ENCODE results near the gene RITA1.

Gene RITA1

DNA sequence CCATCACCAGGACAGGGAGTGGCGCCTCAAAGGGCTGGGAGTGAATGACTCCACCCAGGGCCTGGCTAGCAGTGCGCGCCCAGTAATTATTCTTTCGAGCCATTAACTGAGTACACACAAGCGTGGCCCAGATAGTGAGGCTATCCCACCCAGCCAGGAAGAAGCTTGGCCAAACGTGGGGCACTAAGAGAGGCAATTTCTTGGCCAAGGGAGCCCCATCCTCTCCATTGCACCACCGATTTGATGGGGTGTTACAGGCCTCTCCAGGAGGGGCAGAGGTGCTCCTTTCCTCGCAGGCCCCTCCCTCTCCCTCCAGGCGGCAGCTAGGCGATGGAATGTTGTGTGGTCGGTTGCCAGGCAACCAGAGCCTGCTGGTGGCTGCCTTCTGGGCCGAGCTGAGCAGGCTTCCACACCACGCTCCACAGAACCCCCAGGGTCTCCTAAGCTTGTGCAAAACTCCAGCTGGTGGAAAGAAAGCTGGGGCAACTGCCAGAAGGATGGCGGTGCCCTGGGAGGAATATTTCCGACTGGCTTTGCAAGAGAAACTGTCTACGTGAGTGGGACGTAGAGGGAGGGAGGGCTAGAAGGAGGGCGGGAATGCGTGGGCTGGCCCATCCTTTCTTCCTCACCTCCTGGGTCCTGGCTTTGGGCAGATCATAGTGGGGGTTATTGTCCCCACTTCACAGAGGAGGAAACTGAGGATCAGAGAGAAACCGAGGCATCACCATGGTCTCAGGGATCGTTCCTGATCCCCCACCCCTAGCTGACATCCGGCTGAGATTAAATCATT, 36.0 kb upstream of the RITA1 start, which contains the start of gene CFAP73:
CFAP73 (plus strand) TSS at position 364 of the 790 bp plus-strand sequence; CDS start at position 498, 134 bp downstream.
- DNase-seq (ENCODE audit: low read depth, low spot score), result peak; percentile 91
- H3K9me3 ChIP-seq (ENCODE audit: insufficient read depth, low read length), result no peaks in the 10 kb centered on the region
- H3K4me1 ChIP-seq (ENCODE audit: insufficient read depth, insufficient read length), result peaks cover 21% of the 10 kb centered on the region
- peaks cover 45% of the 10 kb centered on the region for H3K27me3 ChIP-seq (ENCODE audit: insufficient read depth, insufficient read length)
- no peak within 1 kb of the TSS for H3K4me3 ChIP-seq (ENCODE audit: insufficient read length, low read depth)
- peak within 1 kb of the TSS; percentile 4 for H3K9ac ChIP-seq (ENCODE audit: insufficient read length, low read depth)
- no peaks in the 10 kb centered on the region for H3K36me3 ChIP-seq (ENCODE audit: insufficient read depth, insufficient read length, low read length)
- TF ChIP-seq ZNF274 (IDR thresholded peaks at IDR 0.05; ENCODE audit: low read depth, low read length) (no peak), SUZ12 (IDR thresholded peaks at IDR 0.05; ENCODE audit: extremely low read depth, insufficient read depth, insufficient read length) (no peak), YY1 (IDR thresholded peaks at IDR 0.05; ENCODE audit: insufficient read depth, insufficient read length) (no peak)

DNA sequence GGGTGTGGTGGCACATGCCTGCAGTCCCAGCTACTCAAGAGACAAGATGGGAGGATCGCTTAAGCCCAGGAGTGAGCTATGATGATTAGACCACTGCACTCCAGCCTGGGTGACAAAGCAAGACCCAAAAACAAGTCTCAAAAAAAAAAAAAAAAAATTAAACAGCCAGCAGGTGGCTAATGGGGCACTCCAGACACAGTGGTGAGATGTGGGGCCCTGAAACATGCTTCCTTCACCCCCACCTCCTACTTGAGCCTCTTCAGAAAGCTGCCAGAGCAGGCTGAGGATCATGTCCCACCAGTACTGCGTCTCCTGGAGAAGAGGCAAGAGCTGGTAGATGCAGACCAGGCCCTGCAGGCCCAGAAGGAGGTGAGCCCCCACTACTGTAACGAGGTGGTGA, 33.9 kb upstream of the RITA1 start:
- Histone ChIP-seq H3K27me3 (ENCODE audit: insufficient read depth, insufficient read length) (peaks cover 54% of the 10 kb centered on the region), H3K4me3 (ENCODE audit: insufficient read length, low read depth) (no peak overlapping the region), H3K36me3 (ENCODE audit: insufficient read depth, insufficient read length, low read length) (peaks cover 3% of the 10 kb centered on the region), H3K9me3 (ENCODE audit: insufficient read depth, low read length) (no peaks in the 10 kb centered on the region), H3K9ac (ENCODE audit: insufficient read length, low read depth) (no peak overlapping the region), H3K4me1 (ENCODE audit: insufficient read depth, insufficient read length) (peaks cover 28% of the 10 kb centered on the region)
- DNase-seq (ENCODE audit: low read depth, low spot score), result no peak
- TF ChIP-seq YY1 (IDR thresholded peaks at IDR 0.05; ENCODE audit: insufficient read depth, insufficient read length) (no peak), ZNF274 (IDR thresholded peaks at IDR 0.05; ENCODE audit: low read depth, low read length) (no peak), SUZ12 (IDR thresholded peaks at IDR 0.05; ENCODE audit: extremely low read depth, insufficient read depth, insufficient read length) (no peak)

GRCh38 chr12:113152196-113152834, 33.2 kb upstream of the RITA1 start:
- Histone ChIP-seq H3K4me3 (ENCODE audit: insufficient read length, low read depth) (peak overlapping the region; percentile 3), H3K27me3 (ENCODE audit: insufficient read depth, insufficient read length) (peaks cover 54% of the 10 kb centered on the region), H3K9me3 (ENCODE audit: insufficient read depth, low read length) (no peaks in the 10 kb centered on the region), H3K36me3 (ENCODE audit: insufficient read depth, insufficient read length, low read length) (peaks cover 9% of the 10 kb centered on the region), H3K4me1 (ENCODE audit: insufficient read depth, insufficient read length) (peaks cover 28% of the 10 kb centered on the region), H3K9ac (ENCODE audit: insufficient read length, low read depth) (peak overlapping the region; percentile 34)
- no peak for DNase-seq (ENCODE audit: low read depth, low spot score)
- TF ChIP-seq ZNF274 (IDR thresholded peaks at IDR 0.05; ENCODE audit: low read depth, low read length) (no peak), SUZ12 (IDR thresholded peaks at IDR 0.05; ENCODE audit: extremely low read depth, insufficient read depth, insufficient read length) (no peak), YY1 (IDR thresholded peaks at IDR 0.05; ENCODE audit: insufficient read depth, insufficient read length) (no peak)

DNA sequence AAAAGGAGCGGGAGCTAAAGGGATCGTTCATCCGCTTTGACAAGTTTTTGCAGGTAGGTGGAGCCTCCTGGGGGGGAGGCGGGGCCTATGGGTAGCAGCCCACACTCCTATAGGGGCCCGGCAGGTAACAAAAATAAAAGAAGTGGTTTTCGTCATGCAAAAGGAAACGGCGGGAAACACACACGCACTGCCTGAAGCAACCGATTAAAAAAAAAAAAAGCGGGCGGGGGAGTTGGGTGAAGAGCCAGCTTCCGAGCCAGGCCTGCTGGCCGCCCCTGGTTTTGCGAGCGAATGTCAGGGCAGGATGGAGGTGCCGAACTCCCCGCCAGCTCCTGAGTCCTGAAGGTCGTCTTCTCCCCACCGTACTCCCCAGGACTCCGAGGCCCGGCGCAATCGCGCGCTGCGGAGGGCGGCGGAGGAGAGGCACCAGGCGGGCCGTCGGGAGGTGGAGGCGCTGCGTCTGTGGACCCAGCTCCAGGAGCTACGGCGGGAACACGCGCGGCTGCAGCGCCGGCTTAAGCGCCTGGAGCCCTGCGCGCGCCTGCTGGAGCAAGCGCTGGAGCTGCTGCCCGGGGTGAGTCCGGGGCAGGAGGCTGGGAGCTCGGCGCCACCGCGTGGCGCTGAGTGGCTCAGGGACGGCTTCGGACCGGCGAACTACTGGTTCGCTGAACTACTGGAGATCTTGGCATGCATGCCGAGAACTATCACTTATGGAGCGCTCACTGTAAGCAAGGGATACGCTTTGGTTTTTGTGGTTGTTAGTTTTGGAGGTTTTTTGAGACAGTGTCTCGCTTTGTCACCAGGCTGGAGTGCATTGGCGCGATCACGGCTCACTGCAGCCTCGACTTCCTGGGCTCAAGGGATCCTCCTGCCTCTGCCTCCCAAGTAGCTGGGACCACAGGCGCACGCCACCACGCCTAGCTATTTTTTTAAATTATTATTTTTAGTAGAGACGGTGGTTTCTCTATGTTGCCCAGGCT, 32.4 kb upstream of the RITA1 start:
- Histone ChIP-seq H3K36me3 (ENCODE audit: insufficient read depth, insufficient read length, low read length) (peaks cover 18% of the 10 kb centered on the region), H3K9ac (ENCODE audit: insufficient read length, low read depth) (peak overlapping the region; percentile 85), H3K4me3 (ENCODE audit: insufficient read length, low read depth) (peak overlapping the region; percentile 49), H3K27me3 (ENCODE audit: insufficient read depth, insufficient read length) (peaks cover 54% of the 10 kb centered on the region), H3K9me3 (ENCODE audit: insufficient read depth, low read length) (no peaks in the 10 kb centered on the region), H3K4me1 (ENCODE audit: insufficient read depth, insufficient read length) (peaks cover 28% of the 10 kb centered on the region)
- peak; percentile 72 for DNase-seq (ENCODE audit: low read depth, low spot score)
- TF ChIP-seq YY1 (IDR thresholded peaks at IDR 0.05; ENCODE audit: insufficient read depth, insufficient read length) (no peak), ZNF274 (IDR thresholded peaks at IDR 0.05; ENCODE audit: low read depth, low read length) (no peak), SUZ12 (IDR thresholded peaks at IDR 0.05; ENCODE audit: extremely low read depth, insufficient read depth, insufficient read length) (no peak)

GRCh38 chr12:113154351-113154973, 31.1 kb upstream of the RITA1 start:
- Histone ChIP-seq H3K36me3 (ENCODE audit: insufficient read depth, insufficient read length, low read length) (peaks cover 31% of the 10 kb centered on the region), H3K9ac (ENCODE audit: insufficient read length, low read depth) (peak overlapping the region; percentile 76), H3K9me3 (ENCODE audit: insufficient read depth, low read length) (no peaks in the 10 kb centered on the region), H3K4me1 (ENCODE audit: insufficient read depth, insufficient read length) (peaks cover 24% of the 10 kb centered on the region), H3K27me3 (ENCODE audit: insufficient read depth, insufficient read length) (peaks cover 54% of the 10 kb centered on the region), H3K4me3 (ENCODE audit: insufficient read length, low read depth) (peak overlapping the region; percentile 48)
- TF ChIP-seq ZNF274 (IDR thresholded peaks at IDR 0.05; ENCODE audit: low read depth, low read length), result no peak
- peak; percentile 22 for TF ChIP-seq SUZ12 (IDR thresholded peaks at IDR 0.05; ENCODE audit: extremely low read depth, insufficient read depth, insufficient read length)
- TF ChIP-seq YY1 (IDR thresholded peaks at IDR 0.05; ENCODE audit: insufficient read depth, insufficient read length), result no peak
- DNase-seq (ENCODE audit: low read depth, low spot score), result no peak

DNA sequence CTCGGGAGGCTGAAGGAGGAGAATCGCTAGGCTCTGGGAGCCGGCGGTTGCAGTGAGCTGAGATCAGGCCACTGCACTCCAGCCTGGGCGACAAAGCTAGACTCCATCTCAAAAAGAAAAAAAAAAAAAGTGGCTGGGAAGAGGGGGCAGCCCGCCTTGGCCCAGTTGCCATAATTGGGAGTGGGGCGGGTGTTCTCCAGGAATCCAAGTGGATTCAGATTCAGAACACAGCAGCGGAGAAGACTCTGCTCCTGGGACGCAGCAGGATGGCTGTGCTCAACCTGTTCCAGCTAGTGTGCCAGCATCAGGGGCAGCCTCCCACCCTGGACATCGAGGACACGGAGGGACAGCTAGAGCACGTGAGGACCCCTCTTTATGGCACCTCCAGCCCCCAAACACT, 30.5 kb upstream of the RITA1 start:
- DNase-seq (ENCODE audit: low read depth, low spot score), result no peak
- H3K27me3 ChIP-seq (ENCODE audit: insufficient read depth, insufficient read length), result peaks cover 52% of the 10 kb centered on the region
- H3K9ac ChIP-seq (ENCODE audit: insufficient read length, low read depth), result peak overlapping the region; percentile 44
- H3K4me3 ChIP-seq (ENCODE audit: insufficient read length, low read depth), result no peak overlapping the region
- TF ChIP-seq ZNF274 (IDR thresholded peaks at IDR 0.05; ENCODE audit: low read depth, low read length) (no peak), SUZ12 (IDR thresholded peaks at IDR 0.05; ENCODE audit: extremely low read depth, insufficient read depth, insufficient read length) (no peak), YY1 (IDR thresholded peaks at IDR 0.05; ENCODE audit: insufficient read depth, insufficient read length) (no peak)
- no peaks in the 10 kb centered on the region for H3K9me3 ChIP-seq (ENCODE audit: insufficient read depth, low read length)
- H3K36me3 ChIP-seq (ENCODE audit: insufficient read depth, insufficient read length, low read length), result peaks cover 37% of the 10 kb centered on the region
- H3K4me1 ChIP-seq (ENCODE audit: insufficient read depth, insufficient read length), result peaks cover 22% of the 10 kb centered on the region

Data from NT2/D1 (cell line).